Caco-2 (cell line): ENCODE measurements around the gene IGF2BP3. TPM values are rescaled to one million over a fixed set of nuclear protein-coding genes. Genes with fewer than 3 reads are reported as not detected.
A peak's percentile ranks its signal among the peaks of the same experiment; 100 is the strongest.

ENCODE experiments used
- BruUV-seq: library from RNA; stranded (reverse); fragments of 400-500 nt; replicated peaks from 2 replicates; lab custom pipeline; 2021; lab: Mats Ljungman, UMichigan
- CTCF ChIA-PET: fragments of 300-600 bp; sonication (Branson Sonifier 250); formaldehyde crosslinking; loops from one replicate; lab custom pipeline; 2022; ENCODE audit warnings: antibody characterized with exemption; lab: Charles Lee
- POLR2A ChIA-PET: fragments of 300-600 bp; sonication (Branson Sonifier 250); formaldehyde crosslinking; loops from one replicate; lab custom pipeline; 2022; ENCODE audit warnings: antibody characterized with exemption; lab: Charles Lee
- DNase-seq, 2 experiments: peaks; one replicate each; pipeline versions ENCODE4 v3.0.0 to v3.0.0-alpha.2; 2020 to 2022
- H3K27me3 ChIP-seq: replicated peaks from 2 replicates; pipeline ENCODE4 v1.6.0; 2011; ENCODE audit warnings: low read length; ENCODE audit not compliant: control insufficient read depth, insufficient read depth
- H3K36me3 ChIP-seq: 2 replicates; pipeline ENCODE4 v1.5.1; 2011; ENCODE audit warnings: low read length; ENCODE audit not compliant: control insufficient read depth, insufficient read depth
- H3K4me1 ChIP-seq: fragments of 250-450 bp; sonication (Bioruptor Pico); 2 replicates; pipeline ENCODE4 v1.5.1; 2020; ENCODE audit warnings: mild to moderate bottlenecking
- H3K4me3 ChIP-seq: 2 replicates; pipeline ENCODE4 v1.5.1; 2011; ENCODE audit warnings: low read depth, mild to moderate bottlenecking, control low read depth, low read length
- H3K9me3 ChIP-seq: fragments of 250-450 bp; sonication (Bioruptor Pico); 2 replicates; pipeline ENCODE4 v1.5.1; 2020; ENCODE audit warnings: mild to moderate bottlenecking, moderate library complexity
- H3K27ac Mint-ChIP-seq: one replicate; pipeline ENCODE4 v1.8.0; 2022; ENCODE audit warnings: mixed read lengths; ENCODE audit not compliant: unreplicated experiment
- H3K27me3 Mint-ChIP-seq: one replicate; pipeline ENCODE4 v1.8.0; 2022; ENCODE audit warnings: mixed read lengths; ENCODE audit not compliant: insufficient read depth, unreplicated experiment
- H3K36me3 Mint-ChIP-seq: one replicate; pipeline ENCODE4 v1.8.0; 2022; ENCODE audit warnings: mild to moderate bottlenecking, mixed read lengths; ENCODE audit not compliant: insufficient read depth, unreplicated experiment
- H3K4me1 Mint-ChIP-seq: one replicate; pipeline ENCODE4 v1.8.0; 2022; ENCODE audit warnings: low read depth, mixed read lengths; ENCODE audit not compliant: unreplicated experiment
- H3K4me3 Mint-ChIP-seq: one replicate; pipeline ENCODE4 v1.8.0; 2022; ENCODE audit warnings: mild to moderate bottlenecking, moderate library complexity, mixed read lengths; ENCODE audit not compliant: unreplicated experiment
- H3K9me3 Mint-ChIP-seq: one replicate; pipeline ENCODE4 v1.8.0; 2022; ENCODE audit warnings: mixed read lengths; ENCODE audit not compliant: unreplicated experiment
- CTCF ChIP-seq, 2 experiments: fragments of 200-600 bp in 1 of 2; IDR thresholded peaks; 1 replicate in 1 of 2; 2 replicates in 1 of 2; pipeline versions ENCODE4 v1.5.1 to v1.8.0; 2011 to 2022; ENCODE audit warnings: antibody characterized with exemption in 1 of 2, control low read depth in 1 of 2, inconsistent platforms in 1 of 2, low read depth in 1 of 2, low read length in 1 of 2, mild to moderate bottlenecking in 1 of 2, moderate library complexity in 1 of 2; ENCODE audit not compliant: insufficient read depth in 1 of 2, severe bottlenecking in 1 of 2, unreplicated experiment in 1 of 2
- intact Hi-C: fragments of 100-400 bp; cut with micrococcal nuclease; formaldehyde crosslinking; loops from one replicate; pipeline ENCODE4 v1.10.0; 2022; ENCODE audit not compliant: unreplicated experiment
- total RNA-seq: library from RNA; stranded (reverse); gene quantifications from 2 replicates; pipeline ENCODE4 v1.2.3, GENCODE V29; 2022

The IGF2BP3 gene
- total RNA-seq, 1 experiment from 2014 or later, result 127 TPM

- H3K36me3 ChIP-seq, result peaks cover 3% of the 10 kb centered on the region
- 0 out of 2 replicates have a peak, but pooled peaks cover 5% of the 10 kb centered on the region for H3K4me1 ChIP-seq
- H3K9me3 Mint-ChIP-seq, result no peaks in the 10 kb centered on the region
- DNase-seq, result no peak
- no peak overlapping the region for H3K4me3 ChIP-seq
- ChIA-PET POLR2A (interaction anchor here (0.6 kb wide), 1 partner anchor 126 kb away, joined by 14 read pairs; no protein-coding TSS in a partner anchor), CTCF (interaction anchor here (0.7 to 1.2 kb wide), 2 partner anchors 174 to 236 kb away, joined by 3 read pairs; no protein-coding TSS in a partner anchor)
- BruUV-seq, result no TSS peak
- H3K9me3 ChIP-seq, result no peaks in the 10 kb centered on the region
- intact Hi-C loops, result no loop called here
- no peaks in the 10 kb centered on the region for H3K27me3 Mint-ChIP-seq
- no peak for TF ChIP-seq CTCF (IDR thresholded peaks at IDR 0.05; ENCODE audit: insufficient read depth in 1 of 2, low read depth in 1 of 2, low read length in 1 of 2, severe bottlenecking in 1 of 2, unreplicated experiment in 1 of 2)
- peaks cover 99% of the 10 kb centered on the region for H3K36me3 Mint-ChIP-seq
- peak overlapping the region; percentile 8 for H3K27ac Mint-ChIP-seq
- H3K27me3 ChIP-seq, result no peaks in the 10 kb centered on the region
- H3K4me3 Mint-ChIP-seq, result no peak overlapping the region
- H3K4me1 Mint-ChIP-seq, result peaks cover 12% of the 10 kb centered on the region
Observed at GRCh38 chr7:23308754-23309153, 161.5 kb downstream of the IGF2BP3 start.

GRCh38 chr7:23306936-23307521, 163.3 kb downstream of the IGF2BP3 start:
- no peak for TF ChIP-seq CTCF (IDR thresholded peaks at IDR 0.05; ENCODE audit: insufficient read depth in 1 of 2, low read depth in 1 of 2, low read length in 1 of 2, severe bottlenecking in 1 of 2, unreplicated experiment in 1 of 2)
- no peaks in the 10 kb centered on the region for H3K9me3 ChIP-seq
- H3K4me3 ChIP-seq, result no peak overlapping the region
- no peak for DNase-seq
- 0 out of 2 replicates have a peak, but pooled peaks cover 5% of the 10 kb centered on the region for H3K4me1 ChIP-seq
- Mint-ChIP-seq H3K27ac (peak overlapping the region; percentile 8), H3K27me3 (no peaks in the 10 kb centered on the region), H3K4me1 (peaks cover 23% of the 10 kb centered on the region), H3K4me3 (peak overlapping the region; percentile 7), H3K36me3 (peaks cover 100% of the 10 kb centered on the region), H3K9me3 (no peaks in the 10 kb centered on the region)
- peaks cover 4% of the 10 kb centered on the region for H3K36me3 ChIP-seq
- BruUV-seq, result no TSS peak
- CTCF ChIA-PET, result no interaction called here
- intact Hi-C loops, result no loop called here
- POLR2A ChIA-PET, result no interaction called here
- no peaks in the 10 kb centered on the region for H3K27me3 ChIP-seq

GRCh38 chr7:23299770-23300300, 170.5 kb downstream of the IGF2BP3 start:
- peaks cover 5% of the 10 kb centered on the region; the same call in 1 of the 2 replicates for H3K4me1 ChIP-seq
- H3K4me3 Mint-ChIP-seq, result peak overlapping the region; percentile 95
- H3K4me3 ChIP-seq, result peak overlapping the region; percentile 84
- H3K4me1 Mint-ChIP-seq, result peaks cover 25% of the 10 kb centered on the region
- H3K36me3 ChIP-seq, result peaks cover 1% of the 10 kb centered on the region; the same call in 1 of the 2 replicates
- H3K9me3 ChIP-seq, result no peaks in the 10 kb centered on the region
- POLR2A ChIA-PET, result interaction anchor here (1.5 kb wide), 1 partner anchor 27 kb away, joined by 5 read pairs; no protein-coding TSS in a partner anchor
- H3K36me3 Mint-ChIP-seq, result peaks cover 56% of the 10 kb centered on the region
- H3K27ac Mint-ChIP-seq, result peak overlapping the region; percentile 87
- no peaks in the 10 kb centered on the region for H3K27me3 Mint-ChIP-seq
- H3K27me3 ChIP-seq, result no peaks in the 10 kb centered on the region
- BruUV-seq, result TSS peak; percentile 46
- no peak for DNase-seq
- no peak for TF ChIP-seq CTCF (IDR thresholded peaks at IDR 0.05; ENCODE audit: insufficient read depth in 1 of 2, low read depth in 1 of 2, low read length in 1 of 2, severe bottlenecking in 1 of 2, unreplicated experiment in 1 of 2)
- CTCF ChIA-PET, result interaction anchor here (1.0 to 1.7 kb wide), 2 partner anchors 27 to 245 kb away, joined by 4 to 17 read pairs; no protein-coding TSS in a partner anchor
- no peaks in the 10 kb centered on the region for H3K9me3 Mint-ChIP-seq
- intact Hi-C loops, result loop anchor here (1.0 kb wide), 1 partner anchor 27 kb away; no protein-coding TSS in a partner anchor
